Sigmoid colon (tissue), 7 donors: ENCODE data around the gene ITIH4. TPM values are rescaled to one million over a fixed set of nuclear protein-coding genes. Genes with fewer than 3 reads are reported as not detected.

Experiments used
- DNase-seq: peaks from one replicate; pipeline ENCODE4 v3.0.0-alpha.2; 2019
- H3K27ac ChIP-seq, 4 donors: fragments of 200-600 bp; sonication (generic); one replicate each; pipeline ENCODE4 v1.5.1; 2016 to 2019; ENCODE audit warnings: mild to moderate bottlenecking in 1 of 4
- H3K27me3 ChIP-seq, 3 donors: fragments of 200-600 bp; sonication (generic); one replicate each; pipeline ENCODE4 v1.5.1; 2019; ENCODE audit warnings: mild to moderate bottlenecking in 1 of 3
- H3K36me3 ChIP-seq, 4 donors: fragments of 200-600 bp; sonication (generic); one replicate each; pipeline ENCODE4 v1.5.1; 2016 to 2019
- H3K4me1 ChIP-seq, 4 donors: fragments of 200-600 bp; sonication (generic); one replicate each; pipeline ENCODE4 v1.5.1; 2017 to 2019
- H3K4me3 ChIP-seq, 4 donors: fragments of 200-600 bp; sonication (generic); one replicate each; pipeline ENCODE4 v1.5.1; 2017 to 2019; ENCODE audit warnings: mild to moderate bottlenecking in 2 of 4, moderate library complexity in 1 of 4
- H3K9me3 ChIP-seq, 4 donors: fragments of 200-600 bp in 3 of 4; sonication (generic) in 3 of 4; one replicate each; pipeline versions ENCODE4 v1.5.1 to v1.6.1; 2013 to 2019
- EP300 ChIP-seq, 4 donors: sonication (generic); formaldehyde crosslinking; IDR thresholded peaks; one replicate each; pipeline ENCODE4 v1.6.1; 2017; ENCODE audit warnings: antibody characterized with exemption in 4 of 4
- POLR2A ChIP-seq, 2 donors: fragments of 450-650 bp; IDR thresholded peaks; one replicate each; pipeline ENCODE4 v1.6.1; 2016; ENCODE audit warnings: antibody characterized with exemption in 2 of 2, mild to moderate bottlenecking in 2 of 2, moderate library complexity in 2 of 2
- POLR2AphosphoS5 ChIP-seq, 4 donors: sonication (generic); formaldehyde crosslinking; IDR thresholded peaks; one replicate each; pipeline ENCODE4 v1.6.1; 2017; ENCODE audit warnings: antibody characterized with exemption in 4 of 4
- WGBS, 2 donors: extraction: QIAGEN DNeasy Blood & Tissue Kit; methylation state at CpG; one replicate each; pipeline ENCODE4 v1.1.7; 2013; 5-methylcytosine and 5-hydroxymethylcytosine counted together
- intact Hi-C: fragments of 100-400 bp; cut with DNase I; formaldehyde crosslinking; loops from one replicate; pipeline ENCODE4 v1.15.1; 2023
- polyA plus RNA-seq, 3 donors: library from polyadenylated mRNA; stranded (reverse); fragments of 200-250 nt; gene quantifications; one replicate each; pipeline ENCODE4 v1.2.3, GENCODE V29; 2013
- total RNA-seq, 4 donors: library from RNA; depleted of rRNA; stranded (reverse); fragments of >200 nt; gene quantifications; one replicate each; pipeline ENCODE4 v1.1.0, GENCODE V29; 2016
- TF ChIP-seq, protein P1 (sequence below), 4 experiments: fragments of 450-650 bp in 3 of 4; fragments of 200-600 bp in 1 of 4; IDR thresholded peaks; one replicate each; pipeline ENCODE4 v1.5.1; 2016 to 2019; ENCODE audit warnings: antibody characterized with exemption in 4 of 4, mild to moderate bottlenecking in 3 of 4, moderate library complexity in 2 of 4
- donor health status: healthy with polysubstance abuse.
- donor health status: Bipolar disorder and iron deficiency.
- donor health status: healthy.

The ITIH4 gene
- total and polyA plus RNA-seq, 7 donors = 2.5 to 12.2 (median 5.6) TPM; not detected in 2

DNA sequence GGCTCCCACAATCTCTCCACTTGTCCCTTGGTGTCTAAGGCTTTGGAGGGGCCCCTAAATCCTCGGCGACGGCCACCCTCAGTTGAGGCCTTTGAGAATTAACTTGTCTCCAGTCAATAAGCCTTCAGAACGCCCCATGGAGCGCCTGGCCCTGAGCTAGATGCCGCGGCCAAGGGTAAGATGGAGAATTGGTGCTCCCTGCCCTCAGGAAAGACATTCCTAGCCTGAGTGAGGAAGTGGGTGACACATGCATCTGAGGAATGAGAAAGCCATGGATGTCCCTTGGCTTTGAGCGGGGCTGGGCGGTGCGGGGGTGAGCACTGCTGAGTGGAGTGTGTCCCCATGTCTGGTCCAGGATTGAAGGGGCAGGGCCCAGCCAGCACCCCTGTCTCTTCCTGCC is 13.3 kb downstream of the ITIH4 start:
- H3K4me1 ChIP-seq = no peaks in the 10 kb centered on the region
- H3K4me3 ChIP-seq = no peak overlapping the region
- no peak for TF ChIP-seq POLR2AphosphoS5 (IDR thresholded peaks at IDR 0.05)
- no peak for TF ChIP-seq EP300 (IDR thresholded peaks at IDR 0.05)
- TF ChIP-seq, protein P1, sequence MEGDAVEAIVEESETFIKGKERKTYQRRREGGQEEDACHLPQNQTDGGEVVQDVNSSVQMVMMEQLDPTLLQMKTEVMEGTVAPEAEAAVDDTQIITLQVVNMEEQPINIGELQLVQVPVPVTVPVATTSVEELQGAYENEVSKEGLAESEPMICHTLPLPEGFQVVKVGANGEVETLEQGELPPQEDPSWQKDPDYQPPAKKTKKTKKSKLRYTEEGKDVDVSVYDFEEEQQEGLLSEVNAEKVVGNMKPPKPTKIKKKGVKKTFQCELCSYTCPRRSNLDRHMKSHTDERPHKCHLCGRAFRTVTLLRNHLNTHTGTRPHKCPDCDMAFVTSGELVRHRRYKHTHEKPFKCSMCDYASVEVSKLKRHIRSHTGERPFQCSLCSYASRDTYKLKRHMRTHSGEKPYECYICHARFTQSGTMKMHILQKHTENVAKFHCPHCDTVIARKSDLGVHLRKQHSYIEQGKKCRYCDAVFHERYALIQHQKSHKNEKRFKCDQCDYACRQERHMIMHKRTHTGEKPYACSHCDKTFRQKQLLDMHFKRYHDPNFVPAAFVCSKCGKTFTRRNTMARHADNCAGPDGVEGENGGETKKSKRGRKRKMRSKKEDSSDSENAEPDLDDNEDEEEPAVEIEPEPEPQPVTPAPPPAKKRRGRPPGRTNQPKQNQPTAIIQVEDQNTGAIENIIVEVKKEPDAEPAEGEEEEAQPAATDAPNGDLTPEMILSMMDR (IDR thresholded peaks at IDR 0.05) = no peak
- no peak for TF ChIP-seq POLR2A (IDR thresholded peaks at IDR 0.05)
- H3K36me3 ChIP-seq = no peaks in the 10 kb centered on the region
- no peaks in the 10 kb centered on the region for H3K27me3 ChIP-seq
- intact Hi-C loops = no loop called here
- no peaks in the 10 kb centered on the region for H3K9me3 ChIP-seq
- WGBS, 2 donors = 95% methylated on average over 10 of the region's 10 CpGs
- no peak overlapping the region for H3K27ac ChIP-seq
- no peak for DNase-seq

DNA sequence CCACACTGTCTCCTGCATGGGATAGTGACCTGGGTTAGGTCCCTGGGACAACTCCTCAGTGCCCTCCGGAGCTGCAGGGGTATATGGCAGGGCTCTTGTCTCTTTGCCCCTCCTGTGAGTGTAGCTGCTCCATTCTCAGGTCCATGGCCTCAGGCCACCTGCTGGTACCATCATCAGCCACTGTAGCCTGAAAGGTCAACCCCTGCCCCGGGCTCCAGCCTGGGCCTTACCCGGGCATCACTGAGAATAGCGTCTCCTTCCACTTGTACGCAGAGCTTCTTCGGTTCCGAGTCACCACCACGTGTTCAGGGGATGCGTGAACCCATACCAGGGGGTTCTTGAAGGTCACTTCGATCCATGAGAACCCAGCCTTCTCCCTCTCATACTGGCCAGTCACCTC is 13.8 kb downstream of the ITIH4 start:
- no peak for DNase-seq
- TF ChIP-seq POLR2A (IDR thresholded peaks at IDR 0.05) = no peak
- no peak for TF ChIP-seq POLR2AphosphoS5 (IDR thresholded peaks at IDR 0.05)
- TF ChIP-seq EP300 (IDR thresholded peaks at IDR 0.05) = no peak
- TF ChIP-seq, protein P1 (IDR thresholded peaks at IDR 0.05) = no peak
- Histone ChIP-seq H3K27ac (no peak overlapping the region), H3K9me3 (no peaks in the 10 kb centered on the region), H3K4me1 (no peaks in the 10 kb centered on the region), H3K36me3 (no peaks in the 10 kb centered on the region), H3K27me3 (no peaks in the 10 kb centered on the region), H3K4me3 (no peak overlapping the region)
- 93 to 94% methylated on average over 10 of the region's 10 CpGs for WGBS, 2 donors
- intact Hi-C loops = no loop called here

DNA sequence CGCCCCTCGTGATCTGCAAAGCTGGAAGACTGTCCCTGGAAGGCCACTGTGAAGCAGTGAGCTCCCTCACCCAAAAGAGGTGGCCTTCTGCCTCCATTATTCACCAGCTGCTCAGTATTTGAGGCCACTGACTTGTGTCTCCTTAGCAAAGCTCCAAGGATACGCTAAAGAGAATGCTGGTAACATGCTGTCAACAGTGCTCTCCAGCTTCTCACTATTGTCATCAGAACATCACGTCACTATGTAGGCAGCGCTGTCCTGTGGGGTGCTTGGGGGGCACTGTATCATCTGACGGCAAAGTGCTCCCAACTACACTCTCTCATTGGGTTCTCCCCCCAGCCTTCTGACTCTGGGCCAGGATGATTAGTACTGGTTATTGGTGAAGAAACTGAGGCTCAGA is 14.3 kb downstream of the ITIH4 start:
- DNase-seq = no peak
- 91 to 95% methylated on average over 6 of the region's 6 CpGs for WGBS, 2 donors
- TF ChIP-seq POLR2A (IDR thresholded peaks at IDR 0.05) (no peak), EP300 (IDR thresholded peaks at IDR 0.05) (no peak), POLR2AphosphoS5 (IDR thresholded peaks at IDR 0.05) (no peak)
- TF ChIP-seq, protein P1 (IDR thresholded peaks at IDR 0.05) = no peak

DNA sequence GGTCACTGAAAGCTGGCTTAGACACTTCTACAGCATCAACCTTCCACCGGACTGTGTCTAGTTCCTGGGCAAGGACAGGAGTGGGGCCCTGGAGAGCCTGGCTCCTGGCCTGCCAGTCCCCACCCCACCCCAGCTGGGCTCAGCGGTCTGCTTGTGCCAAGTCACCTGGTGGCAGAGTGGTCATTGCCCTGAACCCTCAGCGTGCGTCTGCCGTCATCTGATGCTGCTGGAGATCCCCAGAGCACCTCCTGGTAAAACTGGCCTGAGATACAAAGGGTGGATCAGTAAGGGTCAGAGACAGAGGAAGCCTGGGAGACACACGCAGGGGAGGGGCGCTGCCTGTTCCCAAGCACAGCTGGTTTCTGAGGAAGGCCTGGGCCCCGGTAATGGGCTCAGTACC is 16.7 kb downstream of the ITIH4 start:
- no peak for DNase-seq
- TF ChIP-seq POLR2AphosphoS5 (IDR thresholded peaks at IDR 0.05) (no peak), POLR2A (IDR thresholded peaks at IDR 0.05) (no peak), EP300 (IDR thresholded peaks at IDR 0.05) (no peak)
- TF ChIP-seq, protein P1 (IDR thresholded peaks at IDR 0.05) = no peak
- intact Hi-C loops = no loop called here
- Histone ChIP-seq H3K36me3 (no peaks in the 10 kb centered on the region), H3K4me1 (no peaks in the 10 kb centered on the region), H3K27me3 (no peaks in the 10 kb centered on the region), H3K4me3 (no peak overlapping the region), H3K9me3 (no peaks in the 10 kb centered on the region), H3K27ac (no peak overlapping the region)
- WGBS, 2 donors = 92% methylated on average over 8 of the region's 8 CpGs

More for the DNA sequence above, 14.3 kb downstream of the ITIH4 start:
- Histone ChIP-seq H3K27ac (no peak overlapping the region), H3K36me3 (no peaks in the 10 kb centered on the region), H3K4me1 (no peaks in the 10 kb centered on the region), H3K9me3 (no peaks in the 10 kb centered on the region), H3K27me3 (no peaks in the 10 kb centered on the region), H3K4me3 (no peak overlapping the region)
- intact Hi-C loops = no loop called here

DNA sequence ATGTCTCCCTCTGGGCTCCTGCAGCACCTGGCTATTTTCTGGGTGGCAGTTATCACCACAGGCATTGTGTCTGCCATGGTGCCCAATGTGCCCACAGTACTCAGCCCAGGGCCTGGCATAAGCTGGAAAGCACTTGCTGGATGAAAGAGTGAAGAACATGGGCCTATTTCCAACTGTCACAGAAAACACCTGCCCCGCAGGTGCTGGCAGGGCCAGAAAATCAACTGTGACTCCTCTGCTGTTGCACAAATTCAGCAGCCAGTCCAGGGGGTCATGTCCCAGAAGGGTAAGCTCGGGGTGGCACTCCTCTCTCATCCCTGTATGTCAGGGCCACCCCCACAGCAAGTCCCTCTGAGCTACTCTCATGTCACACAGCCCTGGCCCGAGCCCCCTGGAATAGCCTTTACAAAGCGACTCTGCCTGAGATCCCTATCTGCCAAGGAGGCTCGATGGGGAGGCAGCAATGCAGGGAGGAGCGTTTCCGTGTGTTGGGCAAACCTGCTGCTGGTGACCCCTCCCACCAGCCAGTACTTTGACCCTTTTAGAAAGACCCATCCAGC is 18.9 kb downstream of the ITIH4 start:
- H3K9me3 ChIP-seq = no peaks in the 10 kb centered on the region
- H3K27me3 ChIP-seq = no peaks in the 10 kb centered on the region
- no peak for DNase-seq
- H3K4me1 ChIP-seq = no peaks in the 10 kb centered on the region
- no peaks in the 10 kb centered on the region for H3K36me3 ChIP-seq
- TF ChIP-seq, protein P1 (IDR thresholded peaks at IDR 0.05) = no peak
- TF ChIP-seq POLR2A (IDR thresholded peaks at IDR 0.05) = no peak
- no peak overlapping the region for H3K27ac ChIP-seq
- intact Hi-C loops = no loop called here
- no peak overlapping the region for H3K4me3 ChIP-seq
- 54 to 82% methylated on average over 7 of the region's 7 CpGs for WGBS, 2 donors
